Endothelial cell of umbilical vein (primary cell): ENCODE results near the gene LAG3. TPM values are rescaled to one million over a fixed set of nuclear protein-coding genes. Genes with fewer than 3 reads are reported as not detected.

ENCODE experiments used
- BruUV-seq: library from RNA; stranded (reverse); fragments of 400-500 nt; replicated peaks from 2 replicates; lab custom pipeline; 2021; lab: Mats Ljungman, UMichigan
- CTCF ChIA-PET: fragments of 300-600, 350-600 bp; sonication (Branson Sonifier 250); formaldehyde crosslinking; loops from one replicate; lab custom pipeline; 2021; ENCODE audit warnings: antibody characterized with exemption, inconsistent platforms; lab: Charles Lee
- POLR2A ChIA-PET: fragments of 300-600, 350-600 bp; sonication (Branson Sonifier 250); formaldehyde crosslinking; loops from one replicate; lab custom pipeline; 2021; ENCODE audit warnings: antibody characterized with exemption, inconsistent platforms; lab: Charles Lee
- DNase-seq: peaks from one replicate; pipeline ENCODE4 v3.0.0-alpha.2; 2011; ENCODE audit warnings: low read depth, low spot score
- FAIRE-seq: peaks from 2 replicates; lab custom pipeline; 2011; peaks lifted over from hg19 to GRCh38; lab: Jason Lieb, UNC
- H2AFZ ChIP-seq: 2 replicates; pipeline ENCODE4 v1.6.0; 2012; ENCODE audit warnings: low read depth, low read length, control low read depth, inconsistent platforms
- H3K27ac ChIP-seq: 2 replicates; pipeline ENCODE4 v1.5.1; 2011; ENCODE audit warnings: low read depth, mild to moderate bottlenecking, control low read depth, low read length, moderate library complexity; ENCODE audit not compliant: insufficient read depth
- H3K27me3 ChIP-seq, 2 experiments: 2 replicates each; pipeline versions ENCODE4 v1.6.0 to v1.6.1; 2011; ENCODE audit warnings: low read length in 2 of 2, mixed read lengths in 1 of 2; ENCODE audit not compliant: control insufficient read depth in 2 of 2, insufficient read depth in 2 of 2
- H3K36me3 ChIP-seq, 2 experiments: 2 replicates in 1 of 2; 3 replicates in 1 of 2; pipeline ENCODE4 v1.5.1; 2011; ENCODE audit warnings: low read length in 2 of 2, mild to moderate bottlenecking in 1 of 2, moderate library complexity in 1 of 2; ENCODE audit not compliant: control insufficient read depth in 2 of 2, insufficient read depth in 2 of 2; ENCODE audit errors: extremely low read depth in 1 of 2
- H3K4me1 ChIP-seq: 3 replicates; pipeline ENCODE4 v1.5.1; 2011; ENCODE audit warnings: mild to moderate bottlenecking, low read length; ENCODE audit not compliant: control insufficient read depth, insufficient read depth; ENCODE audit errors: extremely low read depth
- H3K4me2 ChIP-seq: 2 replicates; pipeline ENCODE4 v1.6.1; 2011; ENCODE audit warnings: low read length, control low read depth, mixed read lengths; ENCODE audit not compliant: insufficient read depth
- H3K4me3 ChIP-seq, 3 experiments: fragments of 200-600 bp in 1 of 3; sonication (generic), shearing (Covaris generic) in 1 of 3; replicated peaks in 1 of 3; 2 replicates each; pipeline ENCODE4 v1.5.1; 2011 to 2016; ENCODE audit warnings: control low read depth in 3 of 3, low read length in 3 of 3, mild to moderate bottlenecking in 2 of 3, inconsistent platforms in 1 of 3, low read depth in 1 of 3, moderate library complexity in 1 of 3; ENCODE audit not compliant: insufficient read depth in 1 of 3
- H3K79me2 ChIP-seq: 2 replicates; pipeline ENCODE4 v1.6.0; 2012; ENCODE audit warnings: low read length, inconsistent platforms; ENCODE audit not compliant: control insufficient read depth, insufficient read depth
- H3K9ac ChIP-seq: replicated peaks from 2 replicates; pipeline ENCODE3; 2011; ENCODE audit warnings: low read length, control low read depth; ENCODE audit not compliant: insufficient read depth; ENCODE audit errors: extremely low read depth
- H3K9me1 ChIP-seq: replicated peaks from 3 replicates; pipeline ENCODE4 v1.6.0; 2011; ENCODE audit warnings: mild to moderate bottlenecking, low read length; ENCODE audit not compliant: control insufficient read depth, insufficient read depth; ENCODE audit errors: extremely low read depth
- H3K9me3 ChIP-seq: replicated peaks from 2 replicates; pipeline ENCODE4 v1.5.1; 2012; ENCODE audit warnings: low read length, inconsistent platforms; ENCODE audit not compliant: control insufficient read depth, insufficient read depth
- H4K20me1 ChIP-seq: replicated peaks from 2 replicates; pipeline ENCODE3; 2011; ENCODE audit warnings: mild to moderate bottlenecking, low read length; ENCODE audit not compliant: control insufficient read depth, insufficient read depth; ENCODE audit errors: extremely low read depth
- CTCF ChIP-seq, 2 donors: IDR thresholded peaks; 1 replicate in 1 of 2; 2 replicates in 1 of 2; pipeline ENCODE4 v1.5.1; 2011; ENCODE audit warnings: low read length in 2 of 2, mild to moderate bottlenecking in 2 of 2, moderate library complexity in 2 of 2, control low read depth in 1 of 2, inconsistent platforms in 1 of 2, low read depth in 1 of 2; ENCODE audit not compliant: insufficient read depth in 1 of 2; ENCODE audit errors: extremely low read depth in 1 of 2
- EZH2 ChIP-seq: IDR thresholded peaks from 2 replicates; pipeline ENCODE4 v1.6.1; 2012; ENCODE audit warnings: borderline replicate concordance, low read depth, mild to moderate bottlenecking, moderate library complexity, low read length, inconsistent platforms; ENCODE audit not compliant: severe bottlenecking
- FOS ChIP-seq: IDR thresholded peaks from 2 replicates; pipeline ENCODE4 v1.6.1; 2011; ENCODE audit warnings: mild to moderate bottlenecking, low read length, moderate library complexity, borderline replicate concordance; ENCODE audit not compliant: insufficient read depth
- GATA2 ChIP-seq: IDR thresholded peaks from 2 replicates; pipeline ENCODE4 v1.7.0; 2011; ENCODE audit warnings: low read depth, mild to moderate bottlenecking, moderate library complexity, mixed read lengths, low read length; ENCODE audit not compliant: insufficient read length, insufficient read depth
- JUN ChIP-seq: IDR thresholded peaks from 2 replicates; pipeline ENCODE4 v1.6.1; 2011; ENCODE audit warnings: borderline replicate concordance, low read depth; ENCODE audit not compliant: insufficient read length, insufficient read depth
- MAX ChIP-seq: IDR thresholded peaks from 2 replicates; pipeline ENCODE4 v1.6.1; 2011; ENCODE audit not compliant: insufficient read depth, insufficient read length
- MYC ChIP-seq: IDR thresholded peaks from one replicate; pipeline ENCODE4 v1.6.1; 2011; ENCODE audit warnings: mild to moderate bottlenecking, low read depth, low read length
- POLR2A ChIP-seq: IDR thresholded peaks from 2 replicates; pipeline ENCODE4 v1.6.1; 2012; ENCODE audit warnings: low read depth, mild to moderate bottlenecking, control low read depth, low read length
- dilution Hi-C: fragments of 300-500 bp; cut with MboI; formaldehyde crosslinking; loops from one replicate; pipeline ENCODE4 v1.15.0; 2019; ENCODE audit warnings: low sequenced_read_pairs; ENCODE audit not compliant: extremely low pct_ligation_motif_present
- intact Hi-C: fragments of 100-400 bp; cut with micrococcal nuclease; formaldehyde crosslinking; loops from one replicate; pipeline ENCODE4 v1.10.0; 2022
- polyA plus RNA-seq, 4 experiments: library from polyadenylated mRNA; depleted of rRNA in 3 of 4; stranded (reverse) in 3 of 4; unstranded in 1 of 4; fragments of >200 nt; gene quantifications; 2 replicates each; pipeline versions ENCODE4 v1.2.1 to v1.2.3, GENCODE V29; 2011 to 2012; ENCODE audit warnings: missing spikeins in 1 of 4
- total RNA-seq: library from RNA; stranded (reverse); gene quantifications from 2 replicates; pipeline ENCODE4 v1.2.3, GENCODE V29; 2021

The LAG3 gene
- total and polyA plus RNA-seq, 2 donors (not counting 3 experiments of a cell fraction or from before 2014, with no cell fraction given), result 1.3 to 3.8 TPM

GRCh38 chr12:6771509-6772330 is 600 bp upstream of the LAG3 start:
- FAIRE-seq, result no peak
- BruUV-seq, result no TSS peak
- DNase-seq, result no peak
- peaks cover 30% of the 10 kb centered on the region for H3K79me2 ChIP-seq
- peaks cover 0 to 29% of the 10 kb centered on the region in 2 experiments for H3K36me3 ChIP-seq
- intact Hi-C loops (no loop called here), dilution Hi-C loops (no loop called here)
- H3K4me2 ChIP-seq, result no peak overlapping the region
- no peaks in the 10 kb centered on the region for H3K9me3 ChIP-seq
- H2AFZ ChIP-seq, result no peak overlapping the region
- no peaks in the 10 kb centered on the region for H3K9me1 ChIP-seq
- TF ChIP-seq MAX (no peak), CTCF (IDR thresholded peaks at IDR 0.05; ENCODE audit: extremely low read depth in 1 of 2, insufficient read depth in 1 of 2, low read depth in 1 of 2, low read length in 2 of 2) (no peak), MYC (no peak), JUN (no peak), GATA2 (no peak), EZH2 (no peak), POLR2A (no peak), FOS (no peak)
- H3K4me1 ChIP-seq, result peaks cover 13% of the 10 kb centered on the region
- H3K27me3 ChIP-seq, result no peaks in the 10 kb centered on the region
- ChIA-PET POLR2A (interaction anchor here (0.7 to 0.9 kb wide), 3 partner anchors 18 to 100 kb away, joined by 3 to 8 read pairs (median 4); partner anchors contain the start of gene MLF2), CTCF (interaction anchor here (1.8 to 8.4 kb wide), 2 partner anchors 18 to 53 kb away, joined by 5 to 234 read pairs; partner anchors contain the start of gene MLF2)
- H3K4me3 ChIP-seq, result no peak overlapping the region
- no peak overlapping the region for H3K9ac ChIP-seq
- H3K27ac ChIP-seq, result no peak overlapping the region
- H4K20me1 ChIP-seq, result no peaks in the 10 kb centered on the region
